ENCODE data around the gene NPC1L1. TPM values are rescaled to one million over a fixed set of nuclear protein-coding genes. Genes with fewer than 3 reads are reported as not detected.

Gene NPC1L1
- total and polyA plus RNA-seq, 2 of the 4 experiments (the other 2 are of a cell fraction) = 0.07 TPM; not detected in 1

DNA sequence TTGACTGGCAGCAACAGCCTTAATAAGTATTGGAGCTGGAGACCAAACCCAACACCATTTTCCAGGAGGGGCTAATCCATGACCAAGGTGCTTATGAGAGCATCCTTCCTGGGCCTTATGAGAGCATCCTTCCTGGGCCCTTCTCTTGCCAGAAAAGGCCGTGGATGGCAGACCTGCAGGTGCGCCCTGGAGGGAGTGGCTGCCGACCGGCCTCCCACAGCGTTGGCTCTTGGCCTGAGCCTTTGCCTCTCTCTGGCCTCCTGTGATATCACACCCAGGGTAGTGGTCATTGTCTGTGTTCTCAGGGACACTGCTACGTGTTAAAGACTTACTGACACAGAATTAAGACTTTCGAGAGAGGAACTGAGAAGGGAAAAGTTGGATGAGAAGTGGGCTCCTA lies 28.4 kb downstream of the NPC1L1 start:
- no peak for DNase-seq
- Histone ChIP-seq H2AFZ (replicated peaks; ENCODE audit: low read length, poor library complexity) (no peak overlapping the region), H3K9me1 (ENCODE audit: insufficient read depth, low read length) (no peaks in the 10 kb centered on the region; the same call in 1 of the 2 replicates), H4K8ac (ENCODE audit: low read depth in 2 of 2, low read length in 2 of 2) (no peak overlapping the region), H3K4me3 (ENCODE audit: insufficient read depth, low read depth, low read length) (no peak overlapping the region), H3K9me3 (ENCODE audit: control insufficient read depth, insufficient read depth, low read length) (peaks cover 7% of the 10 kb centered on the region), H2BK15ac (ENCODE audit: low read depth, low read length) (no peak overlapping the region), H3K14ac (replicated peaks; ENCODE audit: low read depth, low read length) (no peak overlapping the region), H3K56ac (ENCODE audit: extremely low read depth, insufficient read depth, low read length) (no peak overlapping the region), H2BK20ac (ENCODE audit: low read depth, low read length) (no peak overlapping the region), H3K4me1 (ENCODE audit: control insufficient read depth, insufficient read depth, low read length) (no peaks in the 10 kb centered on the region), H2BK120ac (ENCODE audit: low read depth, low read length) (no peak overlapping the region), H3K4ac (ENCODE audit: low read depth, low read length) (no peak overlapping the region), H3K4me2 (ENCODE audit: low read depth, low read length) (no peak overlapping the region), H2AK5ac (ENCODE audit: low read depth, low read length) (no peak overlapping the region), H4K5ac (ENCODE audit: low read depth, low read length) (no peak overlapping the region), H3K79me1 (ENCODE audit: low read depth in 1 of 2, low read length in 2 of 2) (no peaks in the 10 kb centered on the region), H3K18ac (ENCODE audit: low read depth, low read length) (no peak overlapping the region), H3K27me3 (ENCODE audit: control insufficient read depth, insufficient read depth, low read length) (peaks cover 14% of the 10 kb centered on the region), H2BK5ac (ENCODE audit: low read depth, low read length, poor library complexity, severe bottlenecking) (no peak overlapping the region), H3K23ac (ENCODE audit: low read depth, low read length) (no peak overlapping the region), H3K27ac (ENCODE audit: insufficient read depth, low read length) (no peak overlapping the region), H3K36me3 (ENCODE audit: control insufficient read depth, insufficient read depth, low read length) (no peaks in the 10 kb centered on the region), H2AK9ac (replicated peaks; ENCODE audit: low read depth, low read length, poor library complexity) (no peak overlapping the region), H4K91ac (ENCODE audit: insufficient read depth, low read depth, low read length) (no peak overlapping the region), H3K9ac (ENCODE audit: low read depth, low read length) (no peak overlapping the region), H4K20me1 (ENCODE audit: insufficient read depth, low read length) (no peaks in the 10 kb centered on the region)
- ATAC-seq (ENCODE audit: low read depth) = no peak
- ChIA-PET CTCF (no interaction called here), POLR2A (ENCODE audit: unreplicated experiment) (no interaction called here)
- intact Hi-C loops (cut with micrococcal nuclease) = no loop called here
- dilution Hi-C loops (cut with HindIII; ENCODE audit: low sequenced_read_pairs, unreplicated experiment) = no loop called here
- in situ Hi-C loops (cut with MboI; ENCODE audit: low sequenced_read_pairs) = no loop called here
- BruUV-seq (replicated peaks) = no TSS peak
- TF ChIP-seq MXI1 (IDR thresholded peaks at IDR 0.05; ENCODE audit: borderline replicate concordance, low read depth, low read length) = no peak
- no peak for TF ChIP-seq RFX5 (IDR thresholded peaks at IDR 0.05; ENCODE audit: low read depth, low read length)
- TF ChIP-seq CHD1 (IDR thresholded peaks at IDR 0.05; ENCODE audit: low read depth, low read length) = no peak
- no peak for TF ChIP-seq MAZ (IDR thresholded peaks at IDR 0.05; ENCODE audit: borderline replicate concordance, low read depth, low read length)
- TF ChIP-seq, protein P1, sequence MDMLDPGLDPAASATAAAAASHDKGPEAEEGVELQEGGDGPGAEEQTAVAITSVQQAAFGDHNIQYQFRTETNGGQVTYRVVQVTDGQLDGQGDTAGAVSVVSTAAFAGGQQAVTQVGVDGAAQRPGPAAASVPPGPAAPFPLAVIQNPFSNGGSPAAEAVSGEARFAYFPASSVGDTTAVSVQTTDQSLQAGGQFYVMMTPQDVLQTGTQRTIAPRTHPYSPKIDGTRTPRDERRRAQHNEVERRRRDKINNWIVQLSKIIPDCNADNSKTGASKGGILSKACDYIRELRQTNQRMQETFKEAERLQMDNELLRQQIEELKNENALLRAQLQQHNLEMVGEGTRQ (IDR thresholded peaks at IDR 0.05; ENCODE audit: low read depth, low read length) = no peak
- no peak for TF ChIP-seq FOS (IDR thresholded peaks at IDR 0.05; ENCODE audit: low read depth, low read length)
- no peak for TF ChIP-seq SMC3 (IDR thresholded peaks at IDR 0.05; ENCODE audit: low read depth, low read length)
- TF ChIP-seq POLR2A (IDR thresholded peaks at IDR 0.05; ENCODE audit: low read depth, low read length) = no peak
- TF ChIP-seq CEBPB (IDR thresholded peaks at IDR 0.05; ENCODE audit: low read depth, low read length) = no peak
- TF ChIP-seq RCOR1 (IDR thresholded peaks at IDR 0.05; ENCODE audit: insufficient replicate concordance, low read length) = no peak
- TF ChIP-seq MAFK (IDR thresholded peaks at IDR 0.05; ENCODE audit: low read depth, low read length) = no peak
- TF ChIP-seq, protein P2, sequence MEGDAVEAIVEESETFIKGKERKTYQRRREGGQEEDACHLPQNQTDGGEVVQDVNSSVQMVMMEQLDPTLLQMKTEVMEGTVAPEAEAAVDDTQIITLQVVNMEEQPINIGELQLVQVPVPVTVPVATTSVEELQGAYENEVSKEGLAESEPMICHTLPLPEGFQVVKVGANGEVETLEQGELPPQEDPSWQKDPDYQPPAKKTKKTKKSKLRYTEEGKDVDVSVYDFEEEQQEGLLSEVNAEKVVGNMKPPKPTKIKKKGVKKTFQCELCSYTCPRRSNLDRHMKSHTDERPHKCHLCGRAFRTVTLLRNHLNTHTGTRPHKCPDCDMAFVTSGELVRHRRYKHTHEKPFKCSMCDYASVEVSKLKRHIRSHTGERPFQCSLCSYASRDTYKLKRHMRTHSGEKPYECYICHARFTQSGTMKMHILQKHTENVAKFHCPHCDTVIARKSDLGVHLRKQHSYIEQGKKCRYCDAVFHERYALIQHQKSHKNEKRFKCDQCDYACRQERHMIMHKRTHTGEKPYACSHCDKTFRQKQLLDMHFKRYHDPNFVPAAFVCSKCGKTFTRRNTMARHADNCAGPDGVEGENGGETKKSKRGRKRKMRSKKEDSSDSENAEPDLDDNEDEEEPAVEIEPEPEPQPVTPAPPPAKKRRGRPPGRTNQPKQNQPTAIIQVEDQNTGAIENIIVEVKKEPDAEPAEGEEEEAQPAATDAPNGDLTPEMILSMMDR (conservative IDR thresholded peaks at IDR 0.05; ENCODE audit: low read depth, low read length) = no peak
- TF ChIP-seq BHLHE40 (IDR thresholded peaks at IDR 0.05; ENCODE audit: low read depth, low read length) = no peak
- no peak for TF ChIP-seq NFE2L2 (IDR thresholded peaks at IDR 0.05; ENCODE audit: low read depth, low read length)
- no CpG with 5 or more reads among the region's 7 CpGs for WGBS, 2 experiments (ENCODE audit: extremely low coverage in 2 of 2, insufficient read length in 1 of 2)
